Smooth muscle cell (in vitro differentiated cells): ENCODE data around the gene SYP. TPM values are rescaled to one million over a fixed set of nuclear protein-coding genes. Genes with fewer than 3 reads are reported as not detected.

Experiments used
- DNase-seq: peaks from one replicate; lab custom pipeline; 2025; ENCODE audit not compliant: unreplicated experiment; lab: John Stamatoyannopoulos, UW
- H2AFZ ChIP-seq: fragments of 200-600 bp; sonication (generic); 2 replicates; pipeline ENCODE4 v1.6.0; 2016; ENCODE audit warnings: antibody characterized with exemption, low read depth, mild to moderate bottlenecking
- H3F3A ChIP-seq: fragments of 200-600 bp; sonication (generic); 2 replicates; pipeline ENCODE4 v1.6.0; 2017; ENCODE audit warnings: antibody characterized with exemption, low read depth
- H3K27ac ChIP-seq: fragments of 200-600 bp; sonication (generic); 2 replicates; pipeline ENCODE4 v1.5.1; 2016; ENCODE audit warnings: low read depth, mild to moderate bottlenecking
- H3K27me3 ChIP-seq: fragments of 200-600 bp; sonication (generic); 2 replicates; pipeline ENCODE4 v1.6.1; 2016; ENCODE audit warnings: low read depth, mild to moderate bottlenecking
- H3K36me3 ChIP-seq: fragments of 200-600 bp; sonication (generic); 2 replicates; pipeline ENCODE4 v1.5.1; 2016; ENCODE audit warnings: low read depth
- H3K4me1 ChIP-seq: fragments of 200-600 bp; sonication (generic); 2 replicates; pipeline ENCODE4 v1.5.1; 2016; ENCODE audit warnings: low read depth
- H3K4me2 ChIP-seq: fragments of 200-600 bp; sonication (generic); 2 replicates; pipeline ENCODE4 v1.6.0; 2016; ENCODE audit warnings: mild to moderate bottlenecking
- H3K4me3 ChIP-seq: fragments of 200-600 bp; sonication (generic); 2 replicates; pipeline ENCODE4 v1.5.1; 2016; ENCODE audit warnings: mild to moderate bottlenecking
- H3K79me2 ChIP-seq: fragments of 200-600 bp; sonication (generic); 2 replicates; pipeline ENCODE4 v1.6.0; 2016; ENCODE audit warnings: low read depth, mild to moderate bottlenecking
- H3K9ac ChIP-seq: fragments of 200-600 bp; sonication (generic); 2 replicates; pipeline ENCODE4 v1.6.0; 2016; ENCODE audit warnings: low read depth
- H3K9me3 ChIP-seq: fragments of 200-600 bp; sonication (generic); replicated peaks from 2 replicates; pipeline ENCODE4 v1.5.1; 2016; ENCODE audit warnings: low read depth
- H4K20me1 ChIP-seq: fragments of 200-600 bp; sonication (generic); 2 replicates; pipeline ENCODE4 v1.6.0; 2016; ENCODE audit warnings: low read depth
- WGBS: methylation state at CpG from one replicate; pipeline ENCODE4 v1.1.7; 2016; ENCODE audit warnings: low lambda C conversion rate; 5-methylcytosine and 5-hydroxymethylcytosine counted together
- polyA plus RNA-seq: library from polyadenylated mRNA; unstranded; fragments of >200 nt; fragmentation: Nextera tagmentation; extraction: Ambion mirVana; gene quantifications from 2 replicates; pipeline ENCODE4 v1.2.1, GENCODE V29; 2016
- total RNA-seq: library from RNA; depleted of rRNA; stranded (reverse); fragments of >200 nt; gene quantifications from 2 replicates; pipeline ENCODE4 v1.2.3, GENCODE V29; 2014
- TF ChIP-seq, protein P1 (sequence below): fragments of 200-600 bp; sonication (generic); IDR thresholded peaks from 2 replicates; pipeline ENCODE4 v1.5.1; 2017; ENCODE audit warnings: borderline replicate concordance, mild to moderate bottlenecking, antibody characterized with exemption; ENCODE audit not compliant: insufficient read depth, poor library complexity, severe bottlenecking

Gene SYP
- total and polyA plus RNA-seq, 2 experiments from 2014 or later, result not detected

DNA sequence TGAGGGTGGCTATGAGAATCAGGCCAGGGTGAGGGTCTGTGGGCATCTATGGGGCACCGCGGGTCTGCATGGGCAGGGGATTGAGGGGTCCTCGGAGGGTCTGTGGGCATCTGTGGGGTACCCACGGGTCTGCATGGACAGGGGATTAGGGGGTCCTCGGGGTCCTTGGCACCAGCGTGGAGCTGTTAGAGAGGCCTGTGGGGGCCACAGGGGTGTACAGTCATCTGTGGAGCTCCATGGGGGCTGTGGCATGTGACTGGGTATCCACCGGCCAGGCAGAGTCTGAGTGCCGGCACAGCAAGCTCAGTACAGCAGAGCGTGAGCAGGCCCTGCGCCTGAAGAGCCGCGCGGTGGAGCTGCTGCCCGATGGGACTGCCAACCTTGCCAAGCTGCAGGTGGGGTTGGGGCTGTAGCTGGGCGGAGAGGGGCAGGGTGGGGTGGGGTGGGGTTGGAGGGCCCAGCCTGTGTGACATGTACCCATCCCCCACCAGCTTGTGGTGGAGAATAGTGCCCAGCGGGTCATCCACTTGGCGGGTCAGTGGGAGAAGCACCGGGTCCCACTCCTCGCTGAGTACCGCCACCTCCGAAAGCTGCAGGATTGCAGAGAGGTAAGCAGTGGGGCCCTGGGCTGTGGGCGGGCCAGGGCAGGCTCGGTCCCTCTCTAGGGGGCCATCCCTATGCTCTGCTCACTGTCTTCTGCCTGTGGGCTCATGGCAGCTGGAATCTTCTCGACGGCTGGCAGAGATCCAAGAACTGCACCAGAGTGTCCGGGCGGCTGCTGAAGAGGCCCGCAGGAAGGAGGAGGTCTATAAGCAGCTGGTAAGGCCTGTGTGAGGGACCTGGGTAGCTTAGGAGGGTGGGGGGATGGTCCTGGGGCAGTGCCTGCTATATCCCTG lies 48.2 kb upstream of the SYP start:
- Histone ChIP-seq H4K20me1 (no peaks in the 10 kb centered on the region), H3K4me2 (no peak overlapping the region), H3K27ac (no peak overlapping the region), H3K36me3 (no peaks in the 10 kb centered on the region), H2AFZ (no peak overlapping the region), H3F3A (no peaks in the 10 kb centered on the region), H3K4me3 (no peak overlapping the region), H3K9ac (no peak overlapping the region), H3K4me1 (no peaks in the 10 kb centered on the region), H3K27me3 (no peaks in the 10 kb centered on the region), H3K9me3 (no peaks in the 10 kb centered on the region), H3K79me2 (no peaks in the 10 kb centered on the region)
- DNase-seq, result no peak
- TF ChIP-seq, protein P1, sequence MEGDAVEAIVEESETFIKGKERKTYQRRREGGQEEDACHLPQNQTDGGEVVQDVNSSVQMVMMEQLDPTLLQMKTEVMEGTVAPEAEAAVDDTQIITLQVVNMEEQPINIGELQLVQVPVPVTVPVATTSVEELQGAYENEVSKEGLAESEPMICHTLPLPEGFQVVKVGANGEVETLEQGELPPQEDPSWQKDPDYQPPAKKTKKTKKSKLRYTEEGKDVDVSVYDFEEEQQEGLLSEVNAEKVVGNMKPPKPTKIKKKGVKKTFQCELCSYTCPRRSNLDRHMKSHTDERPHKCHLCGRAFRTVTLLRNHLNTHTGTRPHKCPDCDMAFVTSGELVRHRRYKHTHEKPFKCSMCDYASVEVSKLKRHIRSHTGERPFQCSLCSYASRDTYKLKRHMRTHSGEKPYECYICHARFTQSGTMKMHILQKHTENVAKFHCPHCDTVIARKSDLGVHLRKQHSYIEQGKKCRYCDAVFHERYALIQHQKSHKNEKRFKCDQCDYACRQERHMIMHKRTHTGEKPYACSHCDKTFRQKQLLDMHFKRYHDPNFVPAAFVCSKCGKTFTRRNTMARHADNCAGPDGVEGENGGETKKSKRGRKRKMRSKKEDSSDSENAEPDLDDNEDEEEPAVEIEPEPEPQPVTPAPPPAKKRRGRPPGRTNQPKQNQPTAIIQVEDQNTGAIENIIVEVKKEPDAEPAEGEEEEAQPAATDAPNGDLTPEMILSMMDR, result no peak
- WGBS, result 94% methylated on average over 25 of the region's 28 CpGs

DNA sequence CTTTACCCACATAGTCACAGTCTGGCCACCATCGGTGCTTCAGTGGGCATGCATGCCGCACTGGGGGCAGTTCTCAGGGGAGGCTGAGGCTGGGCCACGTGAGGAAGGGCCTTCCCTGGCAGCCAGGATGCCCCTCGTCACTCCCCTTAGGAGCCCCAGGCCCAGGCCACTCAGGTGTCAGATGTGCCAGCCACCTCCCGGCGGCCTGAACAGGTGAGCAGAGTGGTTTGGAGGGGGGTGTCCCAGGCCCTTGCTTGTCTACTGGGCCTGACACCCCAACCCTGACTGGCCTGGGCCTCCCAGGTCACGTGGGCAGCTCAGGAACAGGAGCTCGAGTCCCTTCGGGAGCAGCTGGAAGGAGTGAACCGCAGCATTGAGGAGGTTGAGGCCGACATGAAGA lies 47.4 kb upstream of the SYP start:
- Histone ChIP-seq H3K4me1 (no peaks in the 10 kb centered on the region), H3K4me2 (no peak overlapping the region), H3K9me3 (no peaks in the 10 kb centered on the region), H3K27me3 (no peaks in the 10 kb centered on the region), H2AFZ (no peak overlapping the region), H3K4me3 (no peak overlapping the region), H3K9ac (no peak overlapping the region), H4K20me1 (no peaks in the 10 kb centered on the region), H3F3A (no peaks in the 10 kb centered on the region), H3K79me2 (no peaks in the 10 kb centered on the region), H3K36me3 (no peaks in the 10 kb centered on the region), H3K27ac (no peak overlapping the region)
- TF ChIP-seq, protein P1, result no peak
- no peak for DNase-seq
- WGBS, result 88% methylated on average over 11 of the region's 11 CpGs

DNA sequence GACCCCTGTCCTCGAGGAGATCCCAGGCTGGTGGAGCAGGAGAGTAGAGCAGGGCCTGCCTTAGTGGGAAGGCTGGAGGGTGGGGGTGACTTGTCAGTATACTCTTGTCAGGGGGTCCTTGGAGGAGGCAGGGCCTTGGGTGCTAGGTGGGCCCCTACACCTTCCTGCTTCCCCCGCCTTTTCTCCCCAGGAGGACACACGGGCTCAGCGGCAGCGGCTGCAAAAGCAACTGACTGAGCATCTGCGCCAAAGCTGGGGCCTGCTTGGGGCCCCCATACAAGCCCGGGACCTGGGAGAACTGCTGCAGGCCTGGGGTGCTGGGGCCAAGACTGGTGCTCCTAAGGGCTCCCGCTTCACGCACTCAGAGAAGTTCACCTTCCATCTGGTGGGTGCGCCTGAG lies 46.5 kb upstream of the SYP start:
- WGBS, result 95% methylated on average over 10 of the region's 10 CpGs

More for the DNA sequence above, 46.5 kb upstream of the SYP start:
- Histone ChIP-seq H3K4me3 (no peak overlapping the region), H3K27me3 (no peaks in the 10 kb centered on the region), H4K20me1 (no peaks in the 10 kb centered on the region), H3K4me2 (no peak overlapping the region), H3K9me3 (no peaks in the 10 kb centered on the region), H3K27ac (no peak overlapping the region), H3K4me1 (no peaks in the 10 kb centered on the region), H3K79me2 (no peaks in the 10 kb centered on the region), H3K36me3 (no peaks in the 10 kb centered on the region), H2AFZ (no peak overlapping the region), H3F3A (no peaks in the 10 kb centered on the region), H3K9ac (no peak overlapping the region)
- TF ChIP-seq, protein P1, result no peak
- DNase-seq, result no peak
